Activated CD4-positive, alpha-beta memory T cell treated with anti-CD3 and anti-CD28 coated beads for 36 hours (primary cell): ENCODE data around the gene HEYL. TPM values are rescaled to one million over a fixed set of nuclear protein-coding genes. Genes with fewer than 3 reads are reported as not detected.
"Not testable (repeated sequence)": the region's sequence is repeated elsewhere in the genome, so short reads cannot be mapped to it uniquely, and the experiment has no call there.

Experiments used
- CTCF ChIA-PET: fragments of 350-600 bp; sonication (Branson Sonifier 250); formaldehyde crosslinking; loops from one replicate; lab custom pipeline; 2021; ENCODE audit warnings: antibody characterized with exemption, inconsistent platforms; lab: Charles Lee
- POLR2A ChIA-PET: fragments of 350-600 bp; sonication (Branson Sonifier 250); formaldehyde crosslinking; loops from one replicate; lab custom pipeline; 2021; ENCODE audit warnings: antibody characterized with exemption; lab: Charles Lee
- DNase-seq: peaks from one replicate; pipeline ENCODE4 v3.0.0-alpha.2; 2020
- H3K27ac Mint-ChIP-seq: one replicate; pipeline ENCODE4 v1.8.0; 2021; ENCODE audit warnings: mixed read lengths
- H3K27me3 Mint-ChIP-seq: one replicate; pipeline ENCODE4 v1.8.0; 2021; ENCODE audit warnings: mixed read lengths
- H3K36me3 Mint-ChIP-seq: one replicate; pipeline ENCODE4 v1.8.0; 2021; ENCODE audit warnings: mixed read lengths
- H3K4me1 Mint-ChIP-seq: one replicate; pipeline ENCODE4 v1.8.0; 2021; ENCODE audit warnings: low read depth, mixed read lengths
- H3K4me3 Mint-ChIP-seq: one replicate; pipeline ENCODE4 v1.8.0; 2021; ENCODE audit warnings: mild to moderate bottlenecking, mixed read lengths
- H3K9me3 Mint-ChIP-seq: one replicate; pipeline ENCODE4 v1.8.0; 2021; ENCODE audit warnings: mixed read lengths
- intact Hi-C: fragments of 100-400 bp; cut with micrococcal nuclease; formaldehyde crosslinking; loops from one replicate; pipeline ENCODE4 v1.15.1; 2023
- total RNA-seq, 2 experiments: library from RNA; stranded (reverse); gene quantifications; one replicate each; pipeline ENCODE4 v1.2.3, GENCODE V29; 2021

HEYL gene
- total RNA-seq, 2 experiments from 2014 or later: 0.19 TPM

DNA sequence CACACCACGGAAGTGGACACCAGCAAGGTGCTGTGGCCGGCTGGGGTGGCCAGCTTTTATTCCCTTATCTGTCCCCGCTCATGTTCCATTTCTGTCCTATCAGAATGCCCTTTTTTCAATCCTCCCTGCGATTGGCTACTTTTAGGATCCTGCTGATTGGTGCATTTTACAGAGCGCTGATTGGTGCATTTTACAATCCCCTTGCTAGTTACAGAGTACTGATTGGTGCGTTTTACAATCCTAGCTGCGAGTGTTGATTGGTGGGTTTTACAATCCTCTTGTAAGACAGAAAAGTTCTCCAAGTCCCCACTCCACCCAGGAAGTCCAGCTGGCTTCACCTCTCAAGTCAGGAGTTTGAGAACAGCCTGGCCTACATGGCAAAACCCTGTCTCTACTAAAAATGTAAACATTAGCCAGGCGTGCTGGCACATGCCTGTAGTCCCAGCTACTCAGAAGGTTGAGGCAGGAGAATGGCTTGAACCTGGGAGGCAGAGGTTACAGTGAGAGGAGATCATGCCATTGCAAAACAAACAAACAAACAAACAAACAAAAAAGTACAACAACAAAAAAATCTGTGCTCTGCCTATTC is 37.7 kb downstream of the HEYL start:
- H3K4me1 Mint-ChIP-seq: peaks cover 15% of the 10 kb centered on the region
- DNase-seq, H3K9me3 Mint-ChIP-seq, H3K4me3 Mint-ChIP-seq, H3K36me3 Mint-ChIP-seq, POLR2A ChIA-PET, H3K27ac Mint-ChIP-seq: not testable (repeated sequence)
- intact Hi-C loops: loop anchor here (10.0 kb wide), 1 partner anchor 193 kb away; no protein-coding TSS in a partner anchor
- CTCF ChIA-PET: interaction anchor here (1.6 to 13.1 kb wide), 2 partner anchors 54 to 100 kb away, joined by 3 to 383 read pairs; no protein-coding TSS in a partner anchor
- peaks cover 11% of the 10 kb centered on the region for H3K27me3 Mint-ChIP-seq

DNA sequence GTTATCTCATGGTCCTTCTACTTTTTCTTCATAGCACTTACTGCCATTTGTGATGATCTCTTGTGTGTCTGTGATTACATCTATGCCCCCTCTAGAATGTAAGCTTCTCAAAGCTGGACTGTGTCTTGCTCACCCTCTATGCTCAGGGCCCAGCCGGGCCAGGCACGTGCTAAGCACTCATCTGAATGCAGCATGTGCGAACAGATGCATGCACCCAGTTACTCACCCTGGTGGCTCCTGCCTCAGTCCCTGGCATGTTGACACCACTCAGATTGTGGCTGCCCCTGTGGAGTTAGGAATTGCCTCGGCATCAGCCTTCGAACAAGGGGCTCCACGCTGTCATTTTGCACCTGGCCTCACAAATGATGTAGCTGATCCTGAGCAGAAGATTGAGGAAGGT is 43.3 kb downstream of the HEYL start:
- ChIA-PET CTCF (interaction anchor here (1.1 to 2.9 kb wide), 3 partner anchors 10 to 19 kb away, joined by 4 to 19 read pairs (median 4); no protein-coding TSS in a partner anchor), POLR2A (no interaction called here)
- Mint-ChIP-seq H3K27me3 (peaks cover 2% of the 10 kb centered on the region), H3K9me3 (no peaks in the 10 kb centered on the region), H3K36me3 (no peaks in the 10 kb centered on the region), H3K4me1 (peaks cover 15% of the 10 kb centered on the region), H3K27ac (no peak overlapping the region), H3K4me3 (no peak overlapping the region)
- no peak for DNase-seq
- intact Hi-C loops: no loop called here

GRCh38 chr1:39593386-39593785 is 46.1 kb downstream of the HEYL start:
- ChIA-PET CTCF (no interaction called here), POLR2A (no interaction called here)
- Mint-ChIP-seq H3K4me3 (no peak overlapping the region), H3K9me3 (no peaks in the 10 kb centered on the region), H3K4me1 (peaks cover 7% of the 10 kb centered on the region), H3K27me3 (no peaks in the 10 kb centered on the region), H3K36me3 (no peaks in the 10 kb centered on the region), H3K27ac (no peak overlapping the region)
- intact Hi-C loops: no loop called here
- no peak for DNase-seq

- Mint-ChIP-seq H3K4me3 (no peak overlapping the region), H3K27me3 (no peaks in the 10 kb centered on the region), H3K36me3 (no peaks in the 10 kb centered on the region), H3K9me3 (no peaks in the 10 kb centered on the region), H3K4me1 (no peaks in the 10 kb centered on the region), H3K27ac (no peak overlapping the region)
- intact Hi-C loops: no loop called here
- ChIA-PET POLR2A (interaction anchor here (0.6 kb wide), 1 partner anchor 14 kb away, joined by 3 read pairs; no protein-coding TSS in a partner anchor), CTCF (interaction anchor here (1.5 to 1.7 kb wide), 2 partner anchors 14 to 66 kb away, joined by 4 to 9 read pairs; no protein-coding TSS in a partner anchor)
- DNase-seq: no peak
These were observed 47.4 kb downstream of the HEYL start for GRCh38 chr1:39592069-39592468.

DNA sequence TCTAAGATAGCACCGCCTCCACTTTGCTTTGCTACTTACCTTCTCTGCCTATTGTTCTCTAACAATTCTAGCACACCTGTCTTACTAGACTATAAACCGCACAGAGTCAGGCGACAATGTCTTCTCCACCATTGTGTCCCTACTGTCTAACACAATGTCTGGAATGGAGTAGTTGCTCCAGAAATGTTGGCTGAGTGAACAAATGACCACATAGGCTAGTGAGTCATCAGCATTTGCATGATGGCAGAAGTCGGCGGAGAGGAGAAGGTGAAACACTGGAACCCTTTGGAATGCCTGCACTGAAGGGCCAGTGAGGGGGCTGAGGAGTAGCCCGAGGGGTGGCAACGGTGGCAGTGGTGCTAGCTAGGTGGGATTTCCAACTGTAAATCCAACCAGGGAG is 48.9 kb downstream of the HEYL start:
- DNase-seq: no peak
- ChIA-PET POLR2A (no interaction called here), CTCF (no interaction called here)
- intact Hi-C loops: no loop called here
- Mint-ChIP-seq H3K4me3 (no peak overlapping the region), H3K4me1 (no peaks in the 10 kb centered on the region), H3K27me3 (no peaks in the 10 kb centered on the region), H3K9me3 (no peaks in the 10 kb centered on the region), H3K36me3 (no peaks in the 10 kb centered on the region), H3K27ac (no peak overlapping the region)

- intact Hi-C loops: no loop called here
- CTCF ChIA-PET: interaction anchor here (1.3 kb wide), 1 partner anchor 9 kb away, joined by 6 read pairs; the partner anchor contains the start of gene PABPC4
- no peak overlapping the region for H3K4me3 Mint-ChIP-seq
- no peaks in the 10 kb centered on the region for H3K4me1 Mint-ChIP-seq
- H3K27me3 Mint-ChIP-seq: no peaks in the 10 kb centered on the region
- no peaks in the 10 kb centered on the region for H3K36me3 Mint-ChIP-seq
- POLR2A ChIA-PET: no interaction called here
- H3K27ac Mint-ChIP-seq: no peak overlapping the region
- no peaks in the 10 kb centered on the region for H3K9me3 Mint-ChIP-seq
- DNase-seq: no peak
These were observed 53.5 kb downstream of the HEYL start for GRCh38 chr1:39585933-39586332.

GRCh38 chr1:39576016-39576657 is 63.3 kb downstream of the HEYL start:
- H3K4me1 Mint-ChIP-seq: peaks cover 40% of the 10 kb centered on the region
- DNase-seq: peak; percentile 37
- peak overlapping the region; percentile 91 for H3K4me3 Mint-ChIP-seq
- no peaks in the 10 kb centered on the region for H3K9me3 Mint-ChIP-seq
- ChIA-PET POLR2A (interaction anchor here (0.6 to 1.6 kb wide), 5 partner anchors 10 to 472 kb away, joined by 3 to 4 read pairs (median 3); partner anchors contain the start of gene CAP1), CTCF (interaction anchor here (0.6 to 4.4 kb wide), 7 partner anchors 7 to 469 kb away, joined by 3 to 25 read pairs (median 6); no protein-coding TSS in a partner anchor)
- H3K27me3 Mint-ChIP-seq: no peaks in the 10 kb centered on the region
- H3K36me3 Mint-ChIP-seq: peaks cover 43% of the 10 kb centered on the region
- H3K27ac Mint-ChIP-seq: peak overlapping the region; percentile 88
- intact Hi-C loops: loop anchor here (5.0 kb wide), 1 partner anchor 384 kb away; no protein-coding TSS in a partner anchor

DNA sequence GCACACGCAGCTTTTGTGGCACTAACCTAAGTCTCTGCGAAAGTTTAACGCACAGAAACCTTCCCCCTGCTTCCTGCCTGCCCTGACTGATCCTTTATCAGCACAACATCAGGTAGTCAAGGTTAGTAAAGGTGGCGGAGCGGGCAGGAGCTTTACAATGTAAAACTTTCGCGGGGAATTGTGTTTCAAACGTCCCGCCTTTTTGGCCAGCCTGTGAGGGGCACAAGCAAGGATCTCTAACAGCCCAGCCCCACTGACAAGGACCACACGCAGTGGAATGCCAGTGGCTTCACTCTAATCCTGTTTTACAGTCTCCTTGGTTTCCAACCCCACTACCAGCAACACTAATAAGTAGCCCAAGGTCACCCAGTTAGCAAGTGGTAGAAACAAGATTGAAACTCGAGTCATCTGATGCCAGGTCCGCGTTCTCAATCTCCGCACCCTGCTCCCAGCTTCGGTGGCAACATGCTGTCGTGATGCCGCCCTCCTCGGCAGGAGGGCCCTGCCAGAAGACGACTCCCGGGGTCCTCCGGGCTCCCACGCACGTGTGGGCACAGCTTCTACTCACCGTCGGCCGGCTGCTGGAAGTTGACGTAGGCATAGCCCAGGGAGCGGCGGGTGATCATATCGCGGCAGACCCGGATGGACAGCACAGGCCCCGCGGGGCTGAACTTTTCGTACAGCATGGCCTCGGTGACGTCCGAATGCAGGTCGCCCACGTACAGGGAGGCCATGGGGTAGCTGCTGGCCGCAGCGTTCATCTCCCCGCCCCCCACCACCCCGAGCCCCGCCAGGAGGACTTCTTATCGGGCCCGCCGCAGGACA is 64.0 kb downstream of the HEYL start:
- H3K27ac Mint-ChIP-seq: peak overlapping the region; percentile 86
- no peaks in the 10 kb centered on the region for H3K27me3 Mint-ChIP-seq
- intact Hi-C loops: loop anchor here (5.0 kb wide), 1 partner anchor 383 kb away; no protein-coding TSS in a partner anchor
- no peaks in the 10 kb centered on the region for H3K9me3 Mint-ChIP-seq
- peaks cover 49% of the 10 kb centered on the region for H3K36me3 Mint-ChIP-seq
- POLR2A ChIA-PET: interaction anchor here (0.6 to 1.6 kb wide), 4 partner anchors 9 to 471 kb away, joined by 3 to 4 read pairs (median 3); partner anchors contain the start of gene CAP1
- DNase-seq: peak; percentile 68
- peak overlapping the region; percentile 91 for H3K4me3 Mint-ChIP-seq
- H3K4me1 Mint-ChIP-seq: peaks cover 46% of the 10 kb centered on the region
- CTCF ChIA-PET: interaction anchor here (0.6 to 4.4 kb wide), 7 partner anchors 8 to 468 kb away, joined by 3 to 25 read pairs (median 5); no protein-coding TSS in a partner anchor

- Mint-ChIP-seq H3K27me3 (no peaks in the 10 kb centered on the region), H3K27ac (peak overlapping the region; percentile 86), H3K9me3 (no peaks in the 10 kb centered on the region), H3K4me1 (peaks cover 46% of the 10 kb centered on the region), H3K4me3 (peak overlapping the region; percentile 91), H3K36me3 (peaks cover 56% of the 10 kb centered on the region)
- ChIA-PET POLR2A (interaction anchor here (1.3 to 1.6 kb wide), 3 partner anchors 13 to 471 kb away, joined by 3 read pairs; no protein-coding TSS in a partner anchor), CTCF (interaction anchor here (0.9 to 4.4 kb wide), 7 partner anchors 9 to 84 kb away, joined by 3 to 25 read pairs (median 6); no protein-coding TSS in a partner anchor)
- intact Hi-C loops: loop anchor here (5.0 kb wide), 1 partner anchor 382 kb away; no protein-coding TSS in a partner anchor
- DNase-seq: no peak
These were observed 64.8 kb downstream of the HEYL start for GRCh38 chr1:39574646-39575045.
